ENCODE measurements around the gene DUSP1.

The DUSP1 gene

GRCh38 chr5:172753101-172753500, 17.9 kb downstream of the DUSP1 start:
- no peak overlapping the region for H3K27ac ChIP-seq (ENCODE audit: poor library complexity, severe bottlenecking)
- DNase-seq (ENCODE audit: low spot score) (no peak), ATAC-seq (ENCODE audit: low read depth) (no peak)
- H3K4me3 ChIP-seq (ENCODE audit: severe bottlenecking), result no peak overlapping the region
- no peak for TF ChIP-seq CTCF (IDR thresholded peaks at IDR 0.05; ENCODE audit: poor library complexity, severe bottlenecking)
- no peaks in the 10 kb centered on the region for H3K4me1 ChIP-seq (ENCODE audit: insufficient read depth, poor library complexity, severe bottlenecking)
- H3K36me3 ChIP-seq (ENCODE audit: low read depth), result no peaks in the 10 kb centered on the region
- H3K9me3 ChIP-seq (ENCODE audit: severe bottlenecking), result no peaks in the 10 kb centered on the region
- no peaks in the 10 kb centered on the region for H3K27me3 ChIP-seq (ENCODE audit: insufficient read depth, poor library complexity, severe bottlenecking)

DNA sequence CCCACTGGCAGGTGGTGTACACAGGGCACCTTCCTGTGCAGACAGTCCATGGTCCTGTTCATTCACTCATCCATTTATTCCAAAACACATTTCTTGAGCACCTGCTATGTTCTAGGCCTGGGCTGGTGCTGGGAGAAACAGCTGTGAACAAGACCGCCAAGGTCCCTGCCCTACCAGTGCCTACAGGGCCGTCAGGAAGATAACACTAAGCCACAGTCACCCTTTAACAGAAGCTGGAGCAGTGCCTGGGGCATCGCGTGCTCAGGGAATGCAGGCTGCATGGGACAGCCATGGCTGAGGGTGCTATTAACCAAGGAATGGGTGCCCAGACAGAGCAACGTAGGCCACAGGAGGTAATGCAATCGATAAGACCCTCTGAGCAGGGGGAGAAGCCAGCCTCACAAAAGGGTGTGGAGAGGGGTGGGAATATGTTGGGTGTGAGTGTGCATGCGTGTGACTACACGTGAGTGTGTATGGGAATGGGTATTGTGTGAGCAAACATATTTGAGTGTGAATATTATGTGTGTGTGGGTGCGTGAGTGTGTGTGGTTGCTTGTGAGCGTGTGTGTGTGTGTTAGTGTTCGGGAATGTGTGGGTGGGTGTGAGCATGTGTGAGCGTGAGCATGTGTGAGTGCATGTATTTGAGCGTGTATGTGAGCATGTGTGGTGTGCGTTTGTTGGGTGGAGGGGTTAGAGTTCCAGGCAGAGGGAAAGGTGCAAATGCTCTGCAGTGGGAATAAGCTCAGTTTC, 19.1 kb downstream of the DUSP1 start:
- no peaks in the 10 kb centered on the region for H3K27me3 ChIP-seq (ENCODE audit: insufficient read depth, poor library complexity, severe bottlenecking)
- H3K36me3 ChIP-seq (ENCODE audit: low read depth), result no peaks in the 10 kb centered on the region
- no peaks in the 10 kb centered on the region for H3K9me3 ChIP-seq (ENCODE audit: severe bottlenecking)
- no peak overlapping the region for H3K27ac ChIP-seq (ENCODE audit: poor library complexity, severe bottlenecking)
- no peak overlapping the region for H3K4me3 ChIP-seq (ENCODE audit: severe bottlenecking)
- ATAC-seq (ENCODE audit: low read depth) (peak; percentile 15; the same call in 1 of the 3 replicates), DNase-seq (ENCODE audit: low spot score) (no peak)
- H3K4me1 ChIP-seq (ENCODE audit: insufficient read depth, poor library complexity, severe bottlenecking), result no peaks in the 10 kb centered on the region
- TF ChIP-seq CTCF (IDR thresholded peaks at IDR 0.05; ENCODE audit: poor library complexity, severe bottlenecking), result no peak

DNA sequence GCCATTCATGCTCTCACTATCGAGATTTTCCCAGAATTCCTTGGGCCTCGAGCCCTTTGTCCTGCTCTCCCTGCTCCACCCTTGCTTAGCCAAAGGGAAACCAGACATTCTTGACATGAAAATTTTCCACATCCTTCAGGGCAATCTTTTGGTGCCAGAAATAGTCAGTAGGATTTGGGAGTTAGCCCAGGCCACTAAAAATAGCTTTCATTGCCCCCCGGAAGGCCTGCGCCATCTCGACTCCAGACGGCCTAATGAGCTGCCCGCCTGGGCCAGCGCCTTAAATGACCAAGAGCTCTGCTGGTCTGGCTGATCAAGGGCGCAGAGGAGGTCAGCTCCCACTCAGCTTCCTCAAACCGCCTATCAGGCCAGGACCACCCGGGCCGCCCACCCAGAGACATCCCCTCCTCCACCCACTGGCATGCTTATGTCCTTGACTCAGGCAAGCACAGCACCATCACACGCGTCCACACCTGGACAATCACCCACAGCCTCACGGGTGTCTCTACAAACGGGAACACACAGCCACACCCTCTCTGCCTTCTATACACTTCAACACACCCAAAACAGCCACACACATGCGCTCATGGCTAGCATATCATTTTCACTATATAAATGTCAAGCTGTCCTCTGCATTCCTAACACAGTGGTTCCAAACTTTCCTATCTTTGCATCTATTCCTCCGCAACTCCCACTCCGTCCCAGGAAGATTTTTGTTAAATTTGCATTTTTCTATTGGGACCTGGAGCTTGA, 20.9 kb downstream of the DUSP1 start:
- H3K27me3 ChIP-seq (ENCODE audit: insufficient read depth, poor library complexity, severe bottlenecking), result no peaks in the 10 kb centered on the region
- no peaks in the 10 kb centered on the region for H3K36me3 ChIP-seq (ENCODE audit: low read depth)
- no peak overlapping the region for H3K27ac ChIP-seq (ENCODE audit: poor library complexity, severe bottlenecking)
- no peak for TF ChIP-seq CTCF (IDR thresholded peaks at IDR 0.05; ENCODE audit: poor library complexity, severe bottlenecking)
- no peaks in the 10 kb centered on the region for H3K4me1 ChIP-seq (ENCODE audit: insufficient read depth, poor library complexity, severe bottlenecking)
- ATAC-seq (ENCODE audit: low read depth) (no peak), DNase-seq (ENCODE audit: low spot score) (no peak)
- no peak overlapping the region for H3K4me3 ChIP-seq (ENCODE audit: severe bottlenecking)
- no peaks in the 10 kb centered on the region for H3K9me3 ChIP-seq (ENCODE audit: severe bottlenecking)

DNA sequence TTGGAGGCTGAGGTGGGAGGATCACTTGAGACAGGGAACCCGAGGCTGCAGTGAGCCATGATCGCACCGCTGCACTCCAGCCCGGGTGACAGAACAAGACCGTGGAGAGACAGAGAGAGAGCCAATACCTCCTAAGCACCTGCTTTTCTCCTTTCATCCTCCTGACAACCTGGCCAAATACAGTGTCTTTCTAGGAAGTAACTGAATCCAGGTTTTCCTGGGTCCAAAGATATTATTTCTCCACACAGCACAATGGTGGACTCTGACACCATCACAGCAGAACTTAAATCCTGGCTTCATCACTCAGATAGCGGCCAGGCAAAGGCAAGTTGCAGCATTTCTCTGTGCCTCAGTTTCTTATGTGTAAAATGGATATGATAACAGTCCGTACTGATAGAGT, 21.9 kb downstream of the DUSP1 start:
- H3K36me3 ChIP-seq (ENCODE audit: low read depth), result no peaks in the 10 kb centered on the region
- H3K27me3 ChIP-seq (ENCODE audit: insufficient read depth, poor library complexity, severe bottlenecking), result no peaks in the 10 kb centered on the region
- no peak overlapping the region for H3K4me3 ChIP-seq (ENCODE audit: severe bottlenecking)
- no peak overlapping the region for H3K27ac ChIP-seq (ENCODE audit: poor library complexity, severe bottlenecking)
- ATAC-seq (ENCODE audit: low read depth) (no peak), DNase-seq (ENCODE audit: low spot score) (no peak)
- no peaks in the 10 kb centered on the region for H3K4me1 ChIP-seq (ENCODE audit: insufficient read depth, poor library complexity, severe bottlenecking)
- TF ChIP-seq CTCF (IDR thresholded peaks at IDR 0.05; ENCODE audit: poor library complexity, severe bottlenecking), result no peak
- H3K9me3 ChIP-seq (ENCODE audit: severe bottlenecking), result no peaks in the 10 kb centered on the region
